Stimulated activated CD8-positive, alpha-beta memory T cell treated with anti-CD3 and anti-CD28 coated beads, Interleukin-7, amount 100 ng/mL, for 1 hour (primary cell): ENCODE measurements around the gene FGF12.

Experiments
- DNase-seq, 2 donors: peaks; one replicate each; pipeline ENCODE4 v3.0.0-alpha.2; 2020; ENCODE audit warnings: low read depth in 2 of 2

Gene FGF12

DNA sequence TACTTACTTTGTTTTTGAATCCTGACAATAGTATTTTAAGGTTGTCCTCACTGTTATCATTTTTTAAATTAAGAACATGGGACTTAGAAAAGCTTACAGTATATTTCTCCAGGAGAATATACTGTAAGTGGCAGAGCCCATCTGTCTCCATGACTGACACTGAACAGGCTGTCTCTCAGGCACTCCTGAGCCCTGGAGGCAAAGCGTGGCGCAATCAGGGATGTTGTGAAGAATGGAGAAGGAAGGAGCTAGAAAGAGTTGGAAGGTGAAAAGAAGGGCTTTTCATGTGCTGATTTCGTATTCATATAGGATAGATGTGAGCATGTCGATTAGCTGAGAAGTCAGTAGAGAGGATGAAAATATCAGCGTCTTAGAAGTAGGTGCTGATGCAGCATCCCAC, 41.5 kb downstream of the FGF12 start:
- no peak for DNase-seq

DNA sequence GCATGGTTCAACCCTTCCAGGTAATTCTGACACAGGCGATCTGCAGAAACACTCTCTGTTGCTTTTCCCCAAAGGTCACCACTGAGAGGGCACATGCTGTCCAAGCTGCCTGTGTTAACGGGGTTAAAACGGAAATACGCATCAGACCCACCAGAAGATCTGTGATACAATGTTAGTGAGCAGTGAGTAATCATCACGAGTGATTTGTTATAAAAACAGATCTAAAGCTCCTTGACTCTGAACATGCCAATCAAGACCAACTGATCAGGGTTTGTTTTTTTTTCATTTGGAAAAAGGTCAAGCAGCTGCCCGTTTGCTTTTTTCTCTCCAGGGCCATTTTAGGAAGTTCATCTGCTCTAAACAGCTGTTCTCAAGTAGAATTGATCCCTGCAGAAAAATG, 43.2 kb downstream of the FGF12 start:
- no peak for DNase-seq

DNA sequence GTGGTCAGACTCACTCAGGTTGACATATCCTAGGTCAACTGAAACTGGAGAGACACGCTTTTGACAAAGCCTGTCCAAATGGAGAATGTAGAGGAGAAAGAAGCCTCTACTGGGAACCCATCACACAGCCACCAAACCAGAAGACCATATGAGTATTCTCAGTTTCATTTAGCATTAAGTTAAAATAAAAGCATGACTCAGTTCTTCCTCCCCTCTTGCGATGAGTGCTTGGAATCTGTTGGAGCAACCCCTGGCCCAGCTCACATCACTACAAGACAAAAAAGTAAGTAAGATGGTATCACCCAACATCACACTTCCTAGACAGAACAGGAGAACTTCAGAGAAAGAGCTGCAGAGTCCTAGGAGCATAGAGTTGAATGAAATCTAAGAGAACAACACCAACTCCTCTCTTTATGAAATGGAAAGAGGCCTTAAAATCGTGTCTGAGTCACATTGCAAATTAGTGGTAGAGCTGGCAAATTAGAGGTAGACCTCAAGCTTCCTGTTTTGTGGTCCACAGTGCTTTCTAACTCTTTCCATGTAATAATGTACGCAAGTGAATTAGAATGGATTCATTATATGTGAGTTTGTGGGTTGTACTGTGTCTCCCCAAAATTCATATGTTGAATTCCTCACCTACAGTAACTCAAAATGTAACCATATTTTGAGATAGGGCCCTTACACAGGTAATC, 51.2 kb downstream of the FGF12 start:
- DNase-seq, result no peak

DNA sequence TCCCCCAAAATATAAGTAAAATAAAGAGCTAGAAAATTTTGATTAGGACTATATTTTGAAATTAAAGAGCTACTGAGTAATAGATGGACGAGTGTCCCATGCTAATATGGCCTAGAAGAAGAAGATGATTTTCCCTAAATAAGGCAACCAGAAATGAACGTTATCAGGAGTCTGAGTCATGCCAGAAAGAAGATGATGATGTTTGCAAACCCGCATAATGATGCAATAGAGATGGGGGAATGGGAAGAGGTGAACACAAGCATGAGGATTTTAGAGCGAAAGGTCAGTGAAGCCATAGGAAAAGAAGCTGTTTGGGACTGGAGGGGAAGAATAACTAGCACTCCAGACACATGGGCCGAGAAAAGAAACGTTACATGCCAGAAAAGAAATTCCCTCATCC, 71.7 kb downstream of the FGF12 start:
- DNase-seq, result no peak

DNA sequence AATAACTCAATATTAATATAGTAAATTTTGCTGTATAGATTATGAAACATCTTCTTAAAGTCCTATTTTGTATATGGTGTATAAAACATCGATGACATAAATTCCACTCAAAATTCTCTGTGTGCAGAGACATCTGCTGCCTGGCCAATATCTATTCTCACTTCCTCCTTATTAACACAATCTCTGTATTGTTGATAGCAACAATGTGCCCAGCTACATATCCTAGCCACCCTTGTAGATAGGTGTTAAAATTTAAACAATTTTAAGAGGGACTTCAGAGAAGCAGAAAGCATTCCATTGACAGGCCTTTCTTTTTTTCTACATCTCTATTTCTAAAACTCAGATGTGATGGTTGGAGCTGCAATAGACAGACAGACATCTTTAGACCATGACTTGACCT, 72.3 kb downstream of the FGF12 start:
- no peak for DNase-seq

DNA sequence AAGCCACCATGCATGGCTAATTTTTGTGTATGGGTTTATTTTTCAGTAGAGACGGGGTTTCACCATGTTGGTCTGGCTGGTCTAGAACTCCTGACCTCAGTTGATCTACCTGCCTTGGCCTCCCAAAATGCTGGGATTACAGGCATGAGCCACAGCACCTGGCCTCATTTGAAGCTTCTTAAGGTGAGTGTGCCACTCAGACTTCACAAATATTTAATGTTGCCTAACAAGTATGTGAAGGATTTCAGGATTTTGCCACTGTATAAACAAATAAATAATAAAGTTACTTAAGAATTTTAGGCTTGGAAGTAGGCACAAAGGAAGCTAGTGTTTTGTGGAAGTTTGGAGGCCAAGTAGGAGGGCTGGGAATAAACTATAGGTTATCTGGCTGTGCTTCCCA, 73.5 kb downstream of the FGF12 start:
- DNase-seq, result no peak

DNA sequence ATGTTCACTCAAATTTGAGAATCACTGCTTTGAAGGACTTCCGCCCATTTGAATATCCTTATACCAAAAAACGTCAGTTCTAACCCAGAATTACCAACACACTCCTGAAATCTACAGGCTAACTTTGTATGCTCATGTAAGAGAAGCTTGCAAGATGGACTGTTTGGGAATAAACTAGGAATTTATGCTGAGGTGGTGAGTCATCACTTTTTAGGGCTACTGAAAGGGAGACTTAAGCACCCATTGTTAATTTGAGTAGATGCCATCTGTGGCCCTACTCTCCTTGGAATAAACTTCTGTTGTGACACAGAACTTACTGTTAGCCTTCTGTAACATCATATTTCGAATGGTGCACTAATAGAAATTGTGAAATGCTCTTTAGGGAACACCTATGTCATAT, 74.6 kb downstream of the FGF12 start:
- no peak for DNase-seq

DNA sequence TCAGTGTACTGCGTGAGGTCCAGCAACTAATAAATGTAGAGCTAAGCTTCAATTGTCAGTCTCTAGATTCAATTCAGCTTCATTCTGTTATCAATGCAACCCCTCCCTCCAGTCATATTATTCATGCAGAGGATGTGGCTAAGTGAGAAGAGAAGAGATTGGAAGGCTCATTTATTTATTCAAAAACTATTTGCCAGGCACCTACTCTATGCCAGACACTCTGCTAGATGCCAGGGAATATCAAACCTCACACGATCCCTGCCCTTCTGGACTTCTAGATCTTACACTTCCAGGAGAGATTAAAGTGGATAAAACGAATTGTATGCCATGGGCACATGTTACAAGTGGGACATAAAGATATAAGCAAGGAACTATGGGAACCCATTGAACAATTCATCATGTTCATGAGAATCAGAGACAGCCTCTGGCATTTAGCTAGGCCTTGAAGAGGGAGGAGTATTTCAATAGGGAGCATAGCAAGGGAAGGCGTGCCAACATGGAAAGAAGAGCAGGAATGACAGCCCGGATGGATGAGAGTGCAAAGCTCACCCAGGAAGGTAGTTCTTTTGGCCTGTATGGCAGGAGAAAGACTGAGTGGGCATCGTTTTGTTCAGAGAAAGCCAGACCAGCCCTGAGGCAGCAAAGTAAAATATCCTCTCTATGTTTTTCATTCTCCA, 75.4 kb downstream of the FGF12 start:
- no peak for DNase-seq

DNA sequence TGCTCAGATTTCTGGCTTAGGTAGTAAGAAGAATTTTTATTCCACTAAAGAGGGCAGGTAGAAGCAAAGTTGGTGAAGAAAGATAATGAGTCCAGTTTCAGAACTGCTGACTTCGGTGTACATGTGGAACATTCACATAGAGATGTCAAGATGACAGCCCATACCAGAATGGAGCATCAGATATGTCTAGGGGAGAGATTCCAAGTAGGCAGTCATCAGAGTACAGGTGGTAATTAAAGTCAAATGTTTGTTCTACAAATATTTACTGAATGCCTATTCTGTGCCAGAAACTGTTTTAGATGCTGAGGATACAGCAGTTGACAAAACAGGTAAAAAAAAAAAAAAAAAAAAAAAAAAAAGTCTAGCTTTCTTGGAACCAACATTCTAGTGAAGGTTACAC, 81.9 kb downstream of the FGF12 start:
- DNase-seq, result no peak

DNA sequence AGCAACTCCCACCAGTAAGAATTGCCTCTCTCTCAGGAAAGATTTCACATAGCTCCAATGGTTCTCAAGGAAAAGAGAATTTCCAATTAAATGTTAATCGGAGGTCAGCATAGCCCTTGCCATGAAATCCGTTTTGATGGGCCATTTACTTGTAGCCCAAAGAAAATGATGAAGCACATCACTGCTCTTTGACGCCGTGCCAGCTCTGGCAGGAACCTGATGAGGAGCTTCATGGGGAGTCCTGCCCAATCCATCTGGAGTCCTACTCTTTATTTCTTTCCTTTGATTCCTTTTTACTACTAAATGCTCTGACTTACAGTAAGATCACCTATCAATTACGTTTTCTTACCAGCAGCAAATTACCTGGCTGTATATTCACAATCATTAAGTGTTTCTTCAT, 84.7 kb downstream of the FGF12 start:
- no peak for DNase-seq

DNA sequence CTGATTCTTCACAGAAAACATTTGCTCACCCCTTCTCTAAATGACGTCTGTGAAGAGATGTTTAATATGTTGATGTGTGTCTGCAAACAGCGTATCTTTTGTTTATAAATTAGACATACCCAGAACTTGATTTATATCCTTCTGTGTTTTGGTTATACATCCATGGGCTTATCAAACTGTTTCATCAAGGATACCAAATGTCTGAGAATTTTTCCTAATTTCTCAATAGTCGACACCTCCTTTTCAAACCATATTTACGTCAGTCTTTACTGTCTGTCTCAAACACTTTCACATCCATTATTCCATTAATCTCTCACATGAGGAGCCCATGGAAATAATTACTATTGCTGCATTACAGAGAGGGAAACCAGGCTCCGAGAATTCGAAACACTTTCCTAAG, 85.4 kb downstream of the FGF12 start:
- DNase-seq, result no peak

DNA sequence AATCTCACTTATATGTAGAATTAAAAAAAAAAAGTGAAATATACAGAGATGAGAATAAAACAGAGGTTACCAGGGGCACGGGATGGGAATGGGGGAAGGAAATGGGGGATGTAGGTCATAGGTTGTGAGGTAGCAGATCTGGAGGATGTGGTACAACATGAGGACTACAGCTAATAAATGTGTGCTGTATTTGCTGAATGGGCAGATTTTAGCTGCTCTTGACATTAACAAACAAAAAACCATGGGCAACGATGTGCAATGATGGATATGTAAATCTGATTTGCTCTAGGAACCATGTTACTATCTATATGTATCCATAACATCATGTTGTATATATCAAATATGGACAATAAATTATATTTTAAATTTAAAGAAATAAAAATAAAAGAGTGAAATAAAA, 87.4 kb downstream of the FGF12 start:
- no peak for DNase-seq

DNA sequence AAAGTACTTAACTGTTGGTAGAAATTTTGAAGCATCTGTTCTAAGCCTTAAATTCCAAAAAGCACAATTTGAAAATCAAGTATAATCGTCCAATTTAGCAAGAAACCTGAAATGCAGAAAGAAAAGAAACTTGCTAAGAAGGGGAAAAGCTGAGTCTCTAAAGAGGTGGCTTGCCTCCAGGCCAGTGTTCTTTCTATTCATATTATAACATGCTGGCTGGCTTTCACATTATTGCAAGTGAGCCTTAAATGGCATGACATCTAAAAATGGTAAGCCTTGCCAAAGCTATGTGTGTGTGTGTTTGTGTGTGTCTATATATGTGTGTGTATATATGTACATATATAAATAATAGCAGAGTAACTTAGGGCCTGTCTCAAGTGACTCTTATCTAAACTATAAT, 89.5 kb downstream of the FGF12 start:
- DNase-seq, result no peak

DNA sequence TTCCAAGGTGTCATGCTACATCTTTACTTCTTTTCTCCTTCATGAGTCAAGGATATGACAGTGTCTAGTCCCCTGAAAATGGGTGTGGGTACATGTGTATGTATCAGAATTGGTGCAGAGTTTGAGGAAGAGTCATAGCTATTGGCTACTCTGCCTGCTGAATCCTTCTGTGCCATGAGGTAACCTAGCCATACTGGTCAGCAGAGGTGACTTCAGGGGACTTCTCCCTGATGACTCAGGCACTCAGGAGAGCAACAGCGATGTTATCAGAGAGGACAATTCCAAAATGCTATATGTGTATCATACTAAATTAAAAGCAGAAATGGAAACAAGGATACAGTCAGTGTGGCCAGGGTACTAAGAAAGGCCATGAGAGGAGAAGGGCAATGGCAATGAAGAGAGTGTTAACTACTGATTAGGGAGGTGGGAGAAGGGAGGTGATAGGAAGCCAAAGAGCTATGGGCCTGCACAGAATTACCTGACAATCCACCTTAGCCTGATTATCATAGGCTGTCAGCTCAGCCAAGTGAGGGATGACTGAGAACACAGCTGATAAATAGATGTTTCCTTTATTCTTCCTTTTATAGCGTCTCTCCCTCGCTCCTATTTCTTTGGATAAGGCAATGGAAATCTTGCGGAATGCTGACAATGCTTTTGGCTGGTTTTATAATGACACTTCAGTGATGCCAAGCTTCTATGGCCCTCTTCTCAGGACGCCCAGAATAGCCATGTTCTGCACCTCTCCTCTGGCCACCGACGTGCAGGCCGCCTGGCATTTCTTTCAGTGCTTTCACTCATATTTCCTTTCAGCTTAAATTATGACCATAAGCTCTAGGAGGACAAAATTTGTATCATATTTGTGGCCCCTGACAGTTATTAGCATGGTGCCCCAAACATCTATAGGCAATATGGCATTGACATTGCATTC, 90.6 kb downstream of the FGF12 start:
- no peak for DNase-seq

DNA sequence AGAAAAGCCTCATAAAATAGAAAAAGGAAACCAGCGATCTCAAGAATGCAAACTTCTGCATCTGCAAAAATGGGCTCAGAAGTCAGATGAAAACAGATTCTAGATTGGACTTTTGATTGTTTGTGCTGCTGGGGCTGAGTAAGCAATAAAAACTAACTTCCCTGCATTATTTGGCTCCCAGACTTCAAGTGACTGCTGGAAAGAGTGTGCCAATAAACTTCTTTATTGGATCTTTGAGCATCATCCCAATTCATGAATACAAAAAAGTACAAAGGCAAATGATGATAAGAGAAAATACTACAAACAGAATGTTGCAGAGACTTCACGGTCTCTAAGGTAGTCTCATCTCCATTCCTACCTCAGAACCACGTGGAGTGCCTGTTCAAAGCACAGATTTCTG, 97.9 kb downstream of the FGF12 start:
- no peak for DNase-seq

DNA sequence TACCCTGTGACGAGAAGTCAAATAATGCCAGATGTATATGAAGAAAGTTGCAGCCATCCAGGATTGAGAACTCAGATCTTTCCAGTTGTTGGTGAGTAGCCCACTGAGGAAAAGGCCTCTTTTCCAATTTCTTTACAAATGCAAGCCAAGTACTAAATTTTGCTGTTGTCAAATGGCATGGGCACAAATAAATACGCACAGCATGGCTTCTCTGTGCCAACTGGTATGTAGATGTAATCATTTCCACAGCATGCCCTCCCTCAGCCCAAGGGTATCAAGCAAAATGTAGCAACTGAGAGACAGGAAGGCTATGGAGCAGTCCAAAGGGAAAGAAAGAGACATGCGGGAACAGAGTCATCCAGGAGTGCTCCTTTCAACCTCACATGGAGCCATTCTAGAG, 105.4 kb downstream of the FGF12 start:
- no peak for DNase-seq

DNA sequence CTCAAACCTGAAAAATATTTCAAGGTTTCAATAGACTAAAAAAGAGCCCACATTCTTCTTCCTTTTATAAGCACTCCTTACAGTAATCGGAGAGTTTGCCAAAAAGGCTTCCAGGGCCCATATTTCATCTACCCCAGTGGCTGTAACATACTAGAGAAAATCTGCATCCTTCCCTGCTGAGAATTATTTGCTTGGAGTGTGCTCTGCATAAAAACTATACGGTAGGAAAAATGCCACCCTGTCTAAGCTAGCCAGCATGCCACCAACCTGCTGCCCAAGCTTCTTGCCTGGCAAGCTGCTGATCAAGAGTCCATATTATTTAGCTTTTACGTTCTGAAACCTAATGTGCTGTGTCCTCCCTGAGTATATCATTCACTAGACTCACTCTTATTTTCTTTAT, 107.1 kb downstream of the FGF12 start:
- no peak for DNase-seq

DNA sequence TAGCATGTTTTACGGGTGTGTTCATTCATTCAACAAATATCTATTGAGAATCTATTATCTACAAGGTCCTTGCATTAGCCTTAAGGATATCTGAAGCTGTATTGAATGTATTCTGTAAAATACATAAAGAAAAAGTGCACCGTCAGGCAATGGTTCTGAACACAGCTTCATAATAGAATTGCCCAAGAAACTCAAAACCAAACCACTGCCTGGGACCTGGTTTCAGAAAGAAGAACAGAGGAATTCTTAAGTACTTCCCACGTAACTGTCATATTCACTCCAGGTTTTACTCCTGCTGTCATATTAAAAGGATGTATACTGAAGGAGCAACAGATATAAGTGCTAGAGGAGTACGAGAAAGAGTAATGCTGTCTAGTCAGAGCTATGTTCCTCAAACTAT, 115.9 kb downstream of the FGF12 start:
- DNase-seq, result no peak

DNA sequence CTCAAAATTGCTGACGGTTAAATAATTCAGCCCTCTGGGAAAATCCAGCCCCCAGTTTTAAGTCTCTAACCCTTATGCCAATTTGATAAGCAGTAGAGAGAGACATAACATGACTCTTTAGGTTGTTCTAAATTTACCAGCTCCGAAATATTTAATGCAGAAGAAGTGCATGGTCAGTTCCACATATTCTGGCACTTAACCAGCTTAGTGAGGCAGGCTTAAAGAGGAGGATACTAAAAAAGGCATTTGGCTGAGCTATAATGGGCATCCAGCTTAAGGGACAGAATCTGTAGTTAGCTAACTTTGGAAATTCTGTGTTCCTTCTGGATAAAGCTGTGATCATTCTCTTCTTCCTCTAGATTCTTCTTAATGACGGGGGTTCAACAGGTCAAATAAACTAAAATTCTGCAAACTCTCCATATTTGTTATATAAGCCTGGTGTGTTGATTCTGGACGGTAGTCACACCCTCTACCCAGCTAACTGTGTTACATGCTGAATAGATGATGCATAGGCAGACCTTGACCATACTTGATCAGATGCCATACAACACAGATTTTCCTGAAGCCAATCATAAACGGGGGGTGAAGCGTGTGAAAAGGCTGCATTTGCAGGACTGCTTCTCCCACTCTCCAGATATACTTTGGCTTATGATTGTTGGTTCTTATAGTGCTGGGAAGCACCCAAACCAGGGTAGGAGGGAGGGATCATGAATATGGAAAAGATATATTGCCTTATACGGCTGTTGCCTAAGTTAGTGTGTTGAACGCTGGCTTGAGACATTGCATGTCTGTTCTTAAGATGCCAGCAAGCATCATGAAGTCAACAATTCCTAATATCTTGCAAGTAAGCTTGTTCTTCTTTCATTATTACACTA, 118.4 kb downstream of the FGF12 start:
- DNase-seq, result no peak

DNA sequence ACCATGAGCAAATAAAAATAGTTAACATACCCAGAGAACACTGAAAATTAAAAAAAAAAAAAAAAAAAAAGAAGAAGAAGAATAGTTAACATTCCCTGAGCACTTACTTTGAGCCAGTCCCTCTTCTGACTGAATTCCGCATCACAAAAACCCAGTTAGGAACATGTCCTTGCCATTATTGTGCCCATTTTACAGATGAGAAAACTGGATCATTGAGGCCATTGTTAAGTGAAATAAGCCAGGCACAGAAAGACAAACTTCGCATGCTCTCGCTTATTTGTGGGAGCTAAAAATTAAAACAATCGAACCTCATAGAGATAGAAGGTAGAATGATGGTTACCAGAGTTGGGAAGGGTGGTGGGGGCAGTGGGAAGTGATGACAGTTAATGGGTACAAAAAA, 119.5 kb downstream of the FGF12 start:
- no peak for DNase-seq

DNA sequence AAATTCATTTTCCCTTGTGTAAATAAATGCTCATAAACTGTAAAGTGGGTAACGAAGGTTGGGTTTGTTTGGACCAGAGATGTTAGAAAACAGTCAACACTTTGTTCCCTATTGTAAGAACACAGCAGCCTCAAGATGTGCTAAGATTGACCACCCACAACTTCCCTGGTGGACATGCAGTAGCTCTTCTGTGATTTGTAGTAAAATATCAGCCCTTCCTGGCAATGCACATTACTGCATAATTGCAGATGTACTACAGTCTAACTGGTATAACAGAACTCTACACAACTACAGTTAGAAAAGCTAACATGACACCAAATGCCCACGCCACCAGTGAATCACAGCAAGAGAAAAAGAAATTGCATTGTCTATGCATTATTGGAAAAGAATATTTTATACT, 129.4 kb downstream of the FGF12 start:
- no peak for DNase-seq

DNA sequence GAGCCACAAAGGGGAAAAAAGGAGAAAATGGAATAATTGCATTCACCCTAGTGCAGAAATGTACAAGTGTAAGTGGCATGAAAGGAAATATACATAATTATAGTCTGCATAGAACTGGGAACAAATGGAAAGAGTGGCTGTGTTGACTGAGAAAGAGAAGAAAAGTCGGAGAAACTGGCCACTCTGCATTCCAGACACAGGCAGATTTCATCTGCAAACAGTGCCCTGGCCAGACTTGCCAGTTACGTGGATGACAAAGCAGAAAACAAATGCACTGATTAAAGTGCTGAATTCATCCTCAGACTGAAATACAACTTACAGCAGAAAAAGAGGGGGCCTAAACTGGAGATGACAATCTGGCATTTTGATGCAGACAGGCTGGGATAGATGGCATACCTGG, 129.8 kb downstream of the FGF12 start:
- no peak for DNase-seq
